ENCODE results near the gene HDAC4. TPM values are rescaled to one million over a fixed set of nuclear protein-coding genes. Genes with fewer than 3 reads are reported as not detected.

Gene HDAC4
- total RNA-seq, 2 donors from 2014 or later, result 9.3 to 139 TPM

- Histone ChIP-seq H3K27me3 (no peaks in the 10 kb centered on the region), H3K9me3 (no peaks in the 10 kb centered on the region), H3K4me3 (no peak overlapping the region), H3K27ac (no peak overlapping the region), H3K4me1 (no peaks in the 10 kb centered on the region), H3K36me3 (replicated peaks in 1 of 2; ENCODE audit: insufficient read depth in 1 of 2, low read depth in 2 of 2) (peaks cover 0 to 2% of the 10 kb centered on the region in 2 donors)
- DNase-seq (no peak), ATAC-seq (no peak)
- intact Hi-C loops (cut with DNase I), result no loop called here
- WGBS, 2 donors, result 90 to 94% methylated on average over 15 to 18 of the region's 18 CpGs
- no peak for TF ChIP-seq CTCF (IDR thresholded peaks at IDR 0.05)
- no peak for TF ChIP-seq POLR2A (IDR thresholded peaks at IDR 0.05)
Observed at GRCh38 chr2:239073745-239074530, 326.9 kb downstream of the HDAC4 start.

GRCh38 chr2:239073270-239073669, 327.6 kb downstream of the HDAC4 start:
- Histone ChIP-seq H3K4me3 (no peak overlapping the region), H3K27ac (no peak overlapping the region), H3K27me3 (no peaks in the 10 kb centered on the region), H3K4me1 (no peaks in the 10 kb centered on the region), H3K36me3 (replicated peaks in 1 of 2; ENCODE audit: insufficient read depth in 1 of 2, low read depth in 2 of 2) (peaks cover 0 to 2% of the 10 kb centered on the region in 2 donors), H3K9me3 (no peaks in the 10 kb centered on the region)
- no peak for ATAC-seq
- WGBS, 2 donors, result 86 to 94% methylated on average over 11 to 12 of the region's 12 CpGs
- intact Hi-C loops (cut with DNase I), result no loop called here
- no peak for TF ChIP-seq CTCF (IDR thresholded peaks at IDR 0.05)
- TF ChIP-seq POLR2A (IDR thresholded peaks at IDR 0.05), result no peak
- DNase-seq, result no peak

- H3K9me3 ChIP-seq, result no peaks in the 10 kb centered on the region
- no peaks in the 10 kb centered on the region for H3K27me3 ChIP-seq
- TF ChIP-seq CTCF (IDR thresholded peaks at IDR 0.05) (no peak), POLR2A (IDR thresholded peaks at IDR 0.05) (no peak)
- no peak overlapping the region for H3K4me3 ChIP-seq
- ATAC-seq (no peak), DNase-seq (no peak)
- peaks cover 0 to 2% of the 10 kb centered on the region in 2 donors for H3K36me3 ChIP-seq (replicated peaks in 1 of 2; ENCODE audit: insufficient read depth in 1 of 2, low read depth in 2 of 2)
- intact Hi-C loops (cut with DNase I), result no loop called here
- no peak overlapping the region for H3K27ac ChIP-seq
- WGBS, 2 donors, result 96 to 99% methylated on average over 12 to 14 of the region's 14 CpGs
- no peaks in the 10 kb centered on the region for H3K4me1 ChIP-seq
Observed at GRCh38 chr2:239072786-239073185, 328.0 kb downstream of the HDAC4 start.

GRCh38 chr2:239070466-239070865, 330.4 kb downstream of the HDAC4 start:
- intact Hi-C loops (cut with DNase I), result no loop called here
- 87 to 89% methylated on average over 9 of the region's 9 CpGs for WGBS, 2 donors

More at GRCh38 chr2:239070466-239070865, 330.4 kb downstream of the HDAC4 start:
- no peak overlapping the region for H3K27ac ChIP-seq
- no peaks in the 10 kb centered on the region for H3K4me1 ChIP-seq
- TF ChIP-seq POLR2A (IDR thresholded peaks at IDR 0.05), result no peak
- TF ChIP-seq CTCF (IDR thresholded peaks at IDR 0.05), result no peak
- H3K27me3 ChIP-seq, result no peaks in the 10 kb centered on the region
- DNase-seq (no peak), ATAC-seq (no peak)
- H3K36me3 ChIP-seq (replicated peaks in 1 of 2; ENCODE audit: insufficient read depth in 1 of 2, low read depth in 2 of 2), result peaks cover 0 to 10% of the 10 kb centered on the region in 2 donors
- no peaks in the 10 kb centered on the region for H3K9me3 ChIP-seq
- H3K4me3 ChIP-seq, result no peak overlapping the region
